Measurements from ENCODE around the gene MCF2L.

DNA sequence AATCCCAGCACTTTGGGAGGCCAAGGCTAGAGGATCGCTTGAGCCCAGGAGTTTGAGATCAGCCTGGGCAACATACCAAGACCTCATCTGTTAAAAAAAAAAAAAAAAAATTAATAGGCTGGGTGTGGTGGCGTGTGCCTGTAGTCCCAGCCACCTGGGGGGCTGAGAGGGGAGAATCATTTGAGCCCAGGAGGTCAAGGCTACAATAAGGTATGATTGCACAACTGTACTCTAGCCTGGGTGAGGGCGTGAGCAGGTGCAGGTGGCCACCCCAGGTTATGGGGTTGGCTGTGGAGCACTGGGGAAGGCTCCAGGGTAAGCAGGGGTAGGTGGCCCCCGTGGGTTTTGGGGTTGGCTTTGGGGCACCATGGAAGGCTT, 33.9 kb downstream of the MCF2L start:
- TF ChIP-seq, protein P1, sequence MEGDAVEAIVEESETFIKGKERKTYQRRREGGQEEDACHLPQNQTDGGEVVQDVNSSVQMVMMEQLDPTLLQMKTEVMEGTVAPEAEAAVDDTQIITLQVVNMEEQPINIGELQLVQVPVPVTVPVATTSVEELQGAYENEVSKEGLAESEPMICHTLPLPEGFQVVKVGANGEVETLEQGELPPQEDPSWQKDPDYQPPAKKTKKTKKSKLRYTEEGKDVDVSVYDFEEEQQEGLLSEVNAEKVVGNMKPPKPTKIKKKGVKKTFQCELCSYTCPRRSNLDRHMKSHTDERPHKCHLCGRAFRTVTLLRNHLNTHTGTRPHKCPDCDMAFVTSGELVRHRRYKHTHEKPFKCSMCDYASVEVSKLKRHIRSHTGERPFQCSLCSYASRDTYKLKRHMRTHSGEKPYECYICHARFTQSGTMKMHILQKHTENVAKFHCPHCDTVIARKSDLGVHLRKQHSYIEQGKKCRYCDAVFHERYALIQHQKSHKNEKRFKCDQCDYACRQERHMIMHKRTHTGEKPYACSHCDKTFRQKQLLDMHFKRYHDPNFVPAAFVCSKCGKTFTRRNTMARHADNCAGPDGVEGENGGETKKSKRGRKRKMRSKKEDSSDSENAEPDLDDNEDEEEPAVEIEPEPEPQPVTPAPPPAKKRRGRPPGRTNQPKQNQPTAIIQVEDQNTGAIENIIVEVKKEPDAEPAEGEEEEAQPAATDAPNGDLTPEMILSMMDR (IDR thresholded peaks at IDR 0.05; ENCODE audit: low read depth, low read length), result no peak
- TF ChIP-seq EZH2phosphoT487 (IDR thresholded peaks at IDR 0.05; ENCODE audit: low read depth), result no peak

Measured in OCI-LY3 (cell line).